HFFc6 (cell line): ENCODE data around the gene DNMBP. TPM values are rescaled to one million over a fixed set of nuclear protein-coding genes. Genes with fewer than 3 reads are reported as not detected.

Experiments
- DNase-seq: peaks from one replicate; pipeline ENCODE4 v3.0.0-alpha.2; 2018
- H3K27ac Mint-ChIP-seq: 2 replicates; pipeline ENCODE4 v1.8.0; 2020; ENCODE audit warnings: mild to moderate bottlenecking, mixed read lengths
- H3K27me3 Mint-ChIP-seq: 2 replicates; pipeline ENCODE4 v1.8.0; 2021; ENCODE audit warnings: mild to moderate bottlenecking, moderate library complexity, mixed read lengths; ENCODE audit not compliant: insufficient read depth
- H3K36me3 Mint-ChIP-seq: 2 replicates; pipeline ENCODE4 v1.8.0; 2021; ENCODE audit warnings: low read depth, mixed read lengths
- H3K4me1 Mint-ChIP-seq: 2 replicates; pipeline ENCODE4 v1.8.0; 2020; ENCODE audit warnings: low read depth, mixed read lengths
- H3K4me3 Mint-ChIP-seq: 2 replicates; pipeline ENCODE4 v1.8.0; 2020; ENCODE audit warnings: mild to moderate bottlenecking, moderate library complexity, mixed read lengths
- H3K9me3 Mint-ChIP-seq: 2 replicates; pipeline ENCODE4 v1.8.0; 2020; ENCODE audit warnings: mild to moderate bottlenecking, mixed read lengths
- total RNA-seq, 6 experiments: library from RNA; stranded (reverse); fragmentation: NEBNext Ultra II Directional; extraction: Animal tissue kit (Norgen Biotek cat#: 25700); gene quantifications; 2 replicates in 1 of 6; 3 replicates in 5 of 6; pipeline ENCODE4 v1.2.3, GENCODE V29; 2021
- TF ChIP-seq, protein P1 (sequence below): fragments of 200-600 bp; sonication (generic); IDR thresholded peaks from 2 replicates; pipeline ENCODE4 v1.5.0; 2021; ENCODE audit warnings: antibody characterized with exemption, mild to moderate bottlenecking

DNMBP gene
- total RNA-seq, 6 experiments from 2014 or later, result 24.9 to 44.7 (median 28.6) TPM

DNA sequence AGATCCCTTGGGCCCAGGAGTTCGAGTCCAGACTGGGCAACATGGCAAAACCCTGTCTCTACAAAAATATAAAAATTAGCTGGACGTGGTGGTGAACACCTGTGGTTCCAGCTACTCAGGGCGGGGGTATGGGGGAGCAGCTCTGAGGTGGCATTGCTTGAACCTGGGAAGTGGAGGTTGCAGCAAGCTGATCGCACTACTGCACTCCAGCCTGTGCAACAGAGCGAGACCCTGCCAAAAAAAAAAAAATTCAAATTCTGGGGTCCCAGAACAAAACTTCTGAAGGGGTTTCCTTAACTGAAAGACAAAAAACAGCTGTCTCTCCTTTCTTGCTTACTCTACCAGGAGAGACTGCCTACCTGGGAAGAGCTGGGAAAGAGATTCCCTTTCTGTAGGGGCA is 27.0 kb downstream of the DNMBP start:
- Mint-ChIP-seq H3K4me3 (peak overlapping the region; percentile 78; the same call in 1 of the 2 replicates), H3K27ac (peak overlapping the region; percentile 95), H3K9me3 (no peaks in the 10 kb centered on the region), H3K4me1 (peaks cover 86% of the 10 kb centered on the region), H3K27me3 (no peaks in the 10 kb centered on the region; the same call in none of the 2 replicates), H3K36me3 (peaks cover 38% of the 10 kb centered on the region)
- TF ChIP-seq, protein P1, sequence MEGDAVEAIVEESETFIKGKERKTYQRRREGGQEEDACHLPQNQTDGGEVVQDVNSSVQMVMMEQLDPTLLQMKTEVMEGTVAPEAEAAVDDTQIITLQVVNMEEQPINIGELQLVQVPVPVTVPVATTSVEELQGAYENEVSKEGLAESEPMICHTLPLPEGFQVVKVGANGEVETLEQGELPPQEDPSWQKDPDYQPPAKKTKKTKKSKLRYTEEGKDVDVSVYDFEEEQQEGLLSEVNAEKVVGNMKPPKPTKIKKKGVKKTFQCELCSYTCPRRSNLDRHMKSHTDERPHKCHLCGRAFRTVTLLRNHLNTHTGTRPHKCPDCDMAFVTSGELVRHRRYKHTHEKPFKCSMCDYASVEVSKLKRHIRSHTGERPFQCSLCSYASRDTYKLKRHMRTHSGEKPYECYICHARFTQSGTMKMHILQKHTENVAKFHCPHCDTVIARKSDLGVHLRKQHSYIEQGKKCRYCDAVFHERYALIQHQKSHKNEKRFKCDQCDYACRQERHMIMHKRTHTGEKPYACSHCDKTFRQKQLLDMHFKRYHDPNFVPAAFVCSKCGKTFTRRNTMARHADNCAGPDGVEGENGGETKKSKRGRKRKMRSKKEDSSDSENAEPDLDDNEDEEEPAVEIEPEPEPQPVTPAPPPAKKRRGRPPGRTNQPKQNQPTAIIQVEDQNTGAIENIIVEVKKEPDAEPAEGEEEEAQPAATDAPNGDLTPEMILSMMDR, result no peak
- DNase-seq, result no peak

DNA sequence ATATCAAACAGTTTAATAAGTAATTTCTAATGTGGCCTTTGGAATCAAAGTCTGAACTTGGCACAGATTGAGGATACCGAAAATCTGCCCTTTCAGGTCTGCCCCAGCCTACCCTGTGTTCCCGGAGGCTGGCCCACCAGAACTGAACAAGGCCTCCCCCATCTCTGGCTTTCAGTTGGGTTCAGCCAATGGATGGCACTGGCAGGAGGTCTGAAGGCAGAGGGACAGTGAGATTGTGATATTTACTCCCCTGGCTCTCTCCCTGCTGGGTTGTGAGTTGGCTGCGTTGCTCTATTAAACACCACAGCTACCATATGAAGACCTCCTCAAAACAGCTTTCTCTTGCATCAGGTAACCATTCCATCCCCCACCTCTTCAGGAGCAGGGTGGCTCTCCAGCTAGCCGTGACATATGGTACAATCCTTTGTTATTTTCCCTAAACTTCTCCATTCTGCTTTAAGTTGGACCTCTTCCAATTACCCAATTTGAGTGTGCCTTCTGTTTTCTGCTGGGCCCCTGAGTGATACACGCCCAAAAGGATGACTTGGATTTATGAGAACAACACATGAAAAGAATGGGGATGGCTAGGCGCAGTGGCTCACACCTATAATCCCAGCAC is 28.1 kb downstream of the DNMBP start:
- H3K4me3 Mint-ChIP-seq, result peak overlapping the region; percentile 53
- no peak for DNase-seq
- TF ChIP-seq, protein P1, result no peak
- no peaks in the 10 kb centered on the region; the same call in none of the 2 replicates for H3K27me3 Mint-ChIP-seq
- H3K9me3 Mint-ChIP-seq, result no peaks in the 10 kb centered on the region
- H3K36me3 Mint-ChIP-seq, result peaks cover 34% of the 10 kb centered on the region
- peaks cover 96% of the 10 kb centered on the region for H3K4me1 Mint-ChIP-seq
- peak overlapping the region; percentile 82 for H3K27ac Mint-ChIP-seq

DNA sequence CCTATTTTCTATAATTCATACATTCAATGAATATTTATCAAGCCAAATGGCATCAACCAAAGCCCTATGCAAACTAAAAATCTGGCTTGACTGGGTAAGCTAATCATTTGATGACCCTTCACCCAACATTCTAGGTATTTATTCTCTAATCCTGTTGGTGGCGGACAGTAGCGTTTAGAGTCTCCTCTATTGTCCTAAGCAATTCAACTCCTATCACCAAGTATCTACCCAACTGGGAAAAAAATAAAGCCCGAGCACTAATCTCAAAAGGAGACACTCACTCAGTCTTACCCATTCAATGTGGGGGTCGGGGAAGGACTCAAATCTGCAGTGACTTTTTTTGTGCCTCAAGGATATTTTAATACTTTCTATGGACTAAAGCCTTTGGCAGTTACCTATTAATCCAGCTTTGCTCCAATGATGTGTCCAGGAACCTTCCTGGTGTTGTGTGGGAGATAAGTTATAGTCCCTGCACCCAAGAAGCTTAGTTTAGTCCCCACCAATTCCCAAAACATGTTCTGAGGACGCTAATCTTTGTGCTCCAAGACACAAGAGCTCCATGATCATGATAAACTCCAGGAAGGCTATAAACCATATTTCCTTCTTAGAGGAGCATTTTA is 30.6 kb downstream of the DNMBP start:
- H3K36me3 Mint-ChIP-seq, result peaks cover 31% of the 10 kb centered on the region
- TF ChIP-seq, protein P1, result no peak
- H3K4me1 Mint-ChIP-seq, result peaks cover 90% of the 10 kb centered on the region
- no peaks in the 10 kb centered on the region; the same call in none of the 2 replicates for H3K27me3 Mint-ChIP-seq
- DNase-seq, result no peak
- no peaks in the 10 kb centered on the region for H3K9me3 Mint-ChIP-seq
- H3K27ac Mint-ChIP-seq, result peak overlapping the region; percentile 95
- no peak overlapping the region for H3K4me3 Mint-ChIP-seq

DNA sequence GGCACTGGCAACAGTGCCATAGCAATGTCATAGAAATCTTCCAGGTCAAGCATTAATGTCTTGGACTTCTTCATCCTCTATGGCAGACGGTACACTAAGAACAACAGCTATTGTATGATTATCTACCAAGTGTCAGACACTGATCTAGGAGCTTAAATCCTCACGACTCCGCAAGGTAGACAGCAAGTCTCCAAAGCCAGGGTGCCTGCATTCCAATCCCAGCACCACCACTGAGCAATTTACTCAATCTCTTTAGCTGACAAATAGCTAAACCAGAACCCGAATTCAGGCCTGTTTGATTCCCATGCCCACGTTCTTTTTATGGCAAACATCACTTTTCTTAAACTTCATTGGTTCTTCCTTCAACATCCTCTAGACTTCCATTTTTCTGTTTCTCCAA is 31.8 kb downstream of the DNMBP start:
- Mint-ChIP-seq H3K27me3 (no peaks in the 10 kb centered on the region; the same call in none of the 2 replicates), H3K9me3 (no peaks in the 10 kb centered on the region), H3K4me3 (peak overlapping the region; percentile 78), H3K27ac (peak overlapping the region; percentile 95), H3K4me1 (peaks cover 89% of the 10 kb centered on the region), H3K36me3 (peaks cover 39% of the 10 kb centered on the region)
- TF ChIP-seq, protein P1, result no peak
- no peak for DNase-seq

DNA sequence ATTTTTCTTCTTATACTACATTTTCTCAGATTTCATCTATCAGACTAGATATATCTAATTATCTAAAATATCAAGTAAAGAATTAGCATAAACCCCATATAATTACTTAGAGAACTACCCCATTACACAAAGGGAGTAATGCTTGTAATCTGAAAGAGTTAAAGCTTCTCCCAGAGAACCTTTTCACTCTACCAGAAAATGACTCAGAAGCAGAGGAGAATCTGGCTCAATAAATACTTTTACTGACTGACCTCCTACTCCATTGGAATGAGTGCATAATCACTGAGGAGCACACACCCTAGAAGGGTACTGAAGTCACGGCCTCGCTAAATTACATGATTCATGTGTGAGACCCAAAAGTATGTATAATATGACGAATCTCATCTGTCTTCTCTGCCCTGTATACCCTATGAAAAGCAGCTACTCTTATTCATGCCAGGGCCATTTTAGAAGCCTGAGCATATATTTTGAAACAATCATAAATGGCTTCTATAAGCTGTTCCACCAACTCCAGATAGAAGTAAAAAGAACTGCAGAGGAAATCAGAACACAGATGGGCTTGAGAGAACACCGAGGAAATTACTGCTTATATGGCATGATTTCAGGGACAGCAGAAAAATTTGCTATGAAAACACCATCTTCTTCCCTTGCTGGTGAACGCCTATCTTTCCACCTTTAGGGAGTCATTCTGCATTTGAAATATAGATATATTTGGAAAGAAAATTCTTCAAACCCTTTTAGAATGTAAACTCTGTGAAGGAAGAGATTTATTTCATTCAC is 32.7 kb downstream of the DNMBP start:
- no peaks in the 10 kb centered on the region; the same call in none of the 2 replicates for H3K27me3 Mint-ChIP-seq
- H3K9me3 Mint-ChIP-seq, result no peaks in the 10 kb centered on the region
- TF ChIP-seq, protein P1, result no peak
- peak overlapping the region; percentile 78 for H3K4me3 Mint-ChIP-seq
- peak; percentile 97 for DNase-seq
- peaks cover 83% of the 10 kb centered on the region for H3K4me1 Mint-ChIP-seq
- H3K27ac Mint-ChIP-seq, result peak overlapping the region; percentile 95
- H3K36me3 Mint-ChIP-seq, result peaks cover 38% of the 10 kb centered on the region
